SK-N-MC (cell line): Measurements from ENCODE around the gene TEX22.

Experiments used
- EZH2 ChIP-seq: fragments of 200-600 bp; sonication (generic); IDR thresholded peaks from one replicate; pipeline ENCODE4 v1.6.1; 2017; ENCODE audit warnings: antibody characterized with exemption
- POLR2AphosphoS5 ChIP-seq: IDR thresholded peaks from 2 replicates; pipeline ENCODE4 v1.6.1; 2012; ENCODE audit warnings: mild to moderate bottlenecking, low read depth, low read length, borderline replicate concordance

DNA sequence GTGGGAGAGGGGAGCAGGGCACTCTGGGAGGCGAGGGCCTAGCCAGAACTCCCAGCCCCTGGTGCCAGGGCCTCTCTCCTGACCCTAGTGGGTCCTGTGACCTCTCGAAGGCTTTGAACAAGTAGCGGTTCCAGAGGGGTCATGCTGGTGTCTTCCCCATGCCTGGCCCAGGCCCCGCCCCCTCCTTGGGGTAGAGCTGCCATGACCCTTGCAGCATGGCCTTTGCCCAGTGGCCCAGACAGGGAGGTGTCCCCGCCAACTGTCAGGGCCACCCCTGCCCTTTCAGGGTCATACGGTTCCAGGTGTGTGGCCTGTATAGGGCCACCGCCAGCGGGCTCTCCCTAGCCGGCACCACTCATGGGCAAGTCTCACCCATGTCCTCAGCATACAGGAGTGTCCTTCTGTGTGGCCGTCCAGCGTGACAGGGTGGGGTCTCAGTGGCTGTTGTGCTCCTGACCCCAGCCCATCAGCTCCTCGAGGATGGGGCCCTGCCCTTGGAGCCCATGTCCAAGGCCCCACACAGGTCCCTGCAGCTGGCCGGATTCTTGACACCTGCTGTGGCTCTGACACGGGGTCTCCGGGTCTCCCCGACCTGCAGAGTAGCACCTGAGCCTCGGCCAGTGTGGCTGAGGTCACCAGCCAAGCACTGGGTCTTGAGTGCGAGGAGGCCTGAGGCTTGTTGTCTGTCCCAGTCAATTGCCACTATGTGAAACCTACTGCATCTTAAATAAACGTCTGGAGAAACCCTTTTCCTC lies 49.2 kb upstream of the TEX22 start:
- no peak for TF ChIP-seq EZH2
- TF ChIP-seq POLR2AphosphoS5: no peak
